Spleen (tissue), 11 donors: ENCODE measurements around the gene HIPK2. TPM values are rescaled to one million over a fixed set of nuclear protein-coding genes. Genes with fewer than 3 reads are reported as not detected.

Experiments used
- DNase-seq: peaks from one replicate; pipeline ENCODE4 v3.0.0-alpha.2; 2020
- H3K27ac ChIP-seq, 8 donors: fragments of 200-600 bp; sonication (generic) in 7 of 8; 1 replicate in 4 of 8; 2 replicates in 4 of 8; pipeline versions ENCODE4 v1.5.0 to v1.8.0; 2016 to 2021; ENCODE audit warnings: inconsistent platforms in 4 of 8, mild to moderate bottlenecking in 4 of 8, moderate library complexity in 1 of 8
- H3K27me3 ChIP-seq, 7 donors: fragments of 200-600 bp; sonication (generic) in 6 of 7; replicated peaks in 1 of 7; 1 replicate in 4 of 7; 2 replicates in 3 of 7; pipeline versions ENCODE4 v1.5.0 to v1.8.0; 2016 to 2021; ENCODE audit warnings: inconsistent platforms in 3 of 7, mild to moderate bottlenecking in 1 of 7
- H3K36me3 ChIP-seq, 6 donors: fragments of 200-600 bp; sonication (generic) in 5 of 6; 1 replicate in 4 of 6; 2 replicates in 2 of 6; pipeline versions ENCODE4 v1.5.0 to v1.8.0; 2016 to 2021; ENCODE audit warnings: inconsistent platforms in 2 of 6
- H3K4me1 ChIP-seq, 6 donors: fragments of 200-600 bp; sonication (generic) in 5 of 6; 1 replicate in 3 of 6; 2 replicates in 3 of 6; pipeline versions ENCODE4 v1.5.0 to v1.8.0; 2016 to 2021; ENCODE audit warnings: inconsistent platforms in 3 of 6
- H3K4me3 ChIP-seq, 8 donors: fragments of 200-600 bp; sonication (generic) in 7 of 8; 1 replicate in 4 of 8; 2 replicates in 4 of 8; pipeline versions ENCODE4 v1.5.0 to v1.8.0; 2016 to 2021; ENCODE audit warnings: inconsistent platforms in 4 of 8, mild to moderate bottlenecking in 4 of 8, moderate library complexity in 2 of 8
- H3K9me3 ChIP-seq, 8 donors: fragments of 200-600 bp; sonication (generic) in 7 of 8; 1 replicate in 4 of 8; 2 replicates in 4 of 8; pipeline versions ENCODE4 v1.5.0 to v1.8.0; 2016 to 2021; ENCODE audit warnings: inconsistent platforms in 4 of 8
- POLR2A ChIP-seq, 3 donors: fragments of 450-650 bp; IDR thresholded peaks; one replicate each; pipeline ENCODE4 v1.5.1; 2017; ENCODE audit warnings: antibody characterized with exemption in 3 of 3, mild to moderate bottlenecking in 1 of 3
- POLR2AphosphoS5 ChIP-seq, 3 donors: sonication (generic); formaldehyde crosslinking; IDR thresholded peaks; one replicate each; pipeline ENCODE4 v1.5.1; 2017; ENCODE audit warnings: antibody characterized with exemption in 3 of 3
- WGBS, 5 donors: extraction: QIAGEN DNeasy Blood & Tissue Kit in 3 of 5; methylation state at CpG; one replicate each; pipeline versions ENCODE4 v1.1.5 to v1.1.7; 2013 to 2018; 5-methylcytosine and 5-hydroxymethylcytosine counted together
- intact Hi-C: fragments of 100-400 bp; cut with DNase I; formaldehyde crosslinking; loops from one replicate; pipeline ENCODE4 v1.15.0; 2023; ENCODE audit warnings: low total_unique reads
- polyA plus RNA-seq, 3 donors: library from polyadenylated mRNA; stranded (reverse); fragments of 200-250 nt; gene quantifications; one replicate each; pipeline ENCODE4 v1.2.1, GENCODE V29; 2013
- total RNA-seq, 7 donors: library from RNA; depleted of rRNA in 3 of 7; stranded (reverse); fragments of >200 nt in 3 of 7; fragmentation: NEBNext Ultra II Directional in 4 of 7; extraction: Animal tissue kit (Norgen Biotek cat#: 25700) in 4 of 7; gene quantifications; one replicate each; pipeline versions ENCODE4 v1.1.0 to v1.2.1, GENCODE V29; 2016 to 2021
- TF ChIP-seq, protein P1 (sequence below), 11 experiments: fragments of 200-600 bp in 7 of 11; fragments of 450-650 bp in 4 of 11; sonication (generic) in 4 of 11; IDR thresholded peaks in 8 of 11; conservative IDR thresholded peaks in 3 of 11; 1 replicate in 7 of 11; 2 replicates in 4 of 11; pipeline versions ENCODE4 v1.4.0 to v1.8.0; 2016 to 2021; ENCODE audit warnings: antibody characterized with exemption in 11 of 11, inconsistent platforms in 4 of 11, mild to moderate bottlenecking in 1 of 11
- donor health status: healthy with polysubstance abuse.
- donor health status: DM: no; HTN: no; CAD: no; lungs with moderate emphysema.
- donor health status: DM: no; HTN: no; CAD: no.
- donor health status: Bipolar disorder and iron deficiency.
- donor health status: healthy.
- donor health status: DM: no; HTN: no; CAD: no.
- donor health status: DM: yes; HTN: yes; CAD: no.

Gene HIPK2
- total and polyA plus RNA-seq, 10 donors: 1.7 to 97.5 (median 51.8) TPM

DNA sequence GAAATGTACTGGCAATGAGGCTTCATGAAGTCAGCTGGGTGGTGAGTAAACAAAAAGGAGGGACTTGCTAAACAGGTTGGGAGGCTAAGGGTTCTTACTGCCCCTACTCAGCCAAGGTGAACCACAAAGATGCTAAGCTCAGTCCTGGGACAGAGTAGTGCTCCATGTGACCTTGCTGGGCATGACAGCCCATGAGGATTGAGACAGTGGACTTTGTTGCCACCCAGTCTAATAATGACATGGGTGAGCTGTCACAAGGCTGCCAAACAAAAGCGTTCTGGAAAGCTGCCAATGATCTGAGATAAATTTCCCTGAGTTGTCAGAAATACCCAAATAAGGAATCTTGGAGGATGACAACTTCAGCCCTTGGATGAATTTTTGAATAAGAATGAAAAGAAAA, 179.2 kb downstream of the HIPK2 start:
- no peaks in the 10 kb centered on the region for H3K27me3 ChIP-seq
- 77 to 94% (median 80%) methylated on average over 1 of the region's 1 CpG for WGBS, 5 donors
- no peak for DNase-seq
- TF ChIP-seq POLR2A (IDR thresholded peaks at IDR 0.05) (no peak), POLR2AphosphoS5 (IDR thresholded peaks at IDR 0.05) (no peak)
- TF ChIP-seq, protein P1, sequence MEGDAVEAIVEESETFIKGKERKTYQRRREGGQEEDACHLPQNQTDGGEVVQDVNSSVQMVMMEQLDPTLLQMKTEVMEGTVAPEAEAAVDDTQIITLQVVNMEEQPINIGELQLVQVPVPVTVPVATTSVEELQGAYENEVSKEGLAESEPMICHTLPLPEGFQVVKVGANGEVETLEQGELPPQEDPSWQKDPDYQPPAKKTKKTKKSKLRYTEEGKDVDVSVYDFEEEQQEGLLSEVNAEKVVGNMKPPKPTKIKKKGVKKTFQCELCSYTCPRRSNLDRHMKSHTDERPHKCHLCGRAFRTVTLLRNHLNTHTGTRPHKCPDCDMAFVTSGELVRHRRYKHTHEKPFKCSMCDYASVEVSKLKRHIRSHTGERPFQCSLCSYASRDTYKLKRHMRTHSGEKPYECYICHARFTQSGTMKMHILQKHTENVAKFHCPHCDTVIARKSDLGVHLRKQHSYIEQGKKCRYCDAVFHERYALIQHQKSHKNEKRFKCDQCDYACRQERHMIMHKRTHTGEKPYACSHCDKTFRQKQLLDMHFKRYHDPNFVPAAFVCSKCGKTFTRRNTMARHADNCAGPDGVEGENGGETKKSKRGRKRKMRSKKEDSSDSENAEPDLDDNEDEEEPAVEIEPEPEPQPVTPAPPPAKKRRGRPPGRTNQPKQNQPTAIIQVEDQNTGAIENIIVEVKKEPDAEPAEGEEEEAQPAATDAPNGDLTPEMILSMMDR (IDR thresholded peaks at IDR 0.05 in 8 of 11, conservative IDR thresholded peaks at IDR 0.05 in 3 of 11): no peak
- peaks cover 8 to 100% (median 85%) of the 10 kb centered on the region in 6 donors for H3K36me3 ChIP-seq
- H3K4me1 ChIP-seq: no peaks in the 10 kb centered on the region
- intact Hi-C loops: no loop called here
- no peak overlapping the region for H3K27ac ChIP-seq
- no peaks in the 10 kb centered on the region for H3K9me3 ChIP-seq
- no peak overlapping the region for H3K4me3 ChIP-seq

DNA sequence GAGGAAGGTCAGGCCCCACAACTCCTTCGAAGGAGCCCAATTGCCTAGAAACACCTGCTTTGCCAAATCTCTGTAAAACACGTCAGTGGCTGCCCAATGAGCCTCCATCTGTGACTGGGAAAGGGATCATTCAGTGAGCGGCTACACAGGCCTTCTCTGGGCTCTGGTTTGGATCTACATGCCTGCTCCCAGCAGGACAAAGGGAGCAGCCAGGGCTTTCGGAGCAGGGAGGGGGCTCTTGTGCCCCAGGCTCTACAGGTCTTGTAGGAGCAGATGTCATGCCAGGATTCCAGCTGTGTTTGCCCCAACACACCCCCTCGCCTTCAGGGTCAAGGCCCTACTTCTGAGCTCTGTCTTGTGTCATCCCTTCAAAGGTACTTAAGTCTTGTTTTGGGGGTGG, 180.8 kb downstream of the HIPK2 start:
- 84 to 98% (median 96%) methylated on average over 4 to 5 of the region's 5 CpGs for WGBS, 5 donors
- no peak overlapping the region for H3K27ac ChIP-seq
- intact Hi-C loops: no loop called here

DNA sequence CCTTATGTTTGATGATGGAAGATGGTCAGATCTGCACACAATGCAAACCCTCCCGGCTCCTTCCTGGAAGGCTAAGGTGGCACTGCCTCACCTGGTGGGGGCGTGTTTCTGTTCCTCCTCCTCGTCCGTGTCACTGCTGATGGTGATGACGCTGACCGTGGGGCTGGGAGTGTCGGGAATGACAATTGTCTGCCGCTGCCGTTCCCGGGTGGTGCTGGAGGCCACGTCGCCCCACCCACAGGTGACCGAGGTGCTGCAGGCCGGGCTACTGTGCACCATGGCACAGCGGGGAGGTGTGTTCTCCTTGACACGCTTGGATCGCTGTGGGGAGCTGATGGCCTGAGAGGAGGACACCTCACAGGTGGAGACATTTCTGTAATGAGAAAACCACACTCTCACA, 181.2 kb downstream of the HIPK2 start:
- Histone ChIP-seq H3K36me3 (peaks cover 8 to 100% (median 84%) of the 10 kb centered on the region in 6 donors), H3K9me3 (no peaks in the 10 kb centered on the region), H3K27me3 (no peaks in the 10 kb centered on the region), H3K27ac (no peak overlapping the region), H3K4me3 (no peak overlapping the region), H3K4me1 (no peaks in the 10 kb centered on the region)
- intact Hi-C loops: no loop called here
- 95 to 98% (median 96%) methylated on average over 17 of the region's 17 CpGs for WGBS, 5 donors
- DNase-seq: no peak
- TF ChIP-seq POLR2A (IDR thresholded peaks at IDR 0.05) (no peak), POLR2AphosphoS5 (IDR thresholded peaks at IDR 0.05) (peak in 1 of 3 donors; percentile 57)
- TF ChIP-seq, protein P1 (IDR thresholded peaks at IDR 0.05 in 8 of 11, conservative IDR thresholded peaks at IDR 0.05 in 3 of 11): no peak

More for the DNA sequence above, 180.8 kb downstream of the HIPK2 start:
- Histone ChIP-seq H3K36me3 (peaks cover 8 to 100% (median 83%) of the 10 kb centered on the region in 6 donors), H3K4me1 (no peaks in the 10 kb centered on the region), H3K4me3 (no peak overlapping the region), H3K9me3 (no peaks in the 10 kb centered on the region), H3K27me3 (no peaks in the 10 kb centered on the region)
- DNase-seq: no peak
- TF ChIP-seq, protein P1 (IDR thresholded peaks at IDR 0.05 in 8 of 11, conservative IDR thresholded peaks at IDR 0.05 in 3 of 11): no peak
- TF ChIP-seq POLR2AphosphoS5 (IDR thresholded peaks at IDR 0.05) (no peak), POLR2A (IDR thresholded peaks at IDR 0.05) (no peak)

DNA sequence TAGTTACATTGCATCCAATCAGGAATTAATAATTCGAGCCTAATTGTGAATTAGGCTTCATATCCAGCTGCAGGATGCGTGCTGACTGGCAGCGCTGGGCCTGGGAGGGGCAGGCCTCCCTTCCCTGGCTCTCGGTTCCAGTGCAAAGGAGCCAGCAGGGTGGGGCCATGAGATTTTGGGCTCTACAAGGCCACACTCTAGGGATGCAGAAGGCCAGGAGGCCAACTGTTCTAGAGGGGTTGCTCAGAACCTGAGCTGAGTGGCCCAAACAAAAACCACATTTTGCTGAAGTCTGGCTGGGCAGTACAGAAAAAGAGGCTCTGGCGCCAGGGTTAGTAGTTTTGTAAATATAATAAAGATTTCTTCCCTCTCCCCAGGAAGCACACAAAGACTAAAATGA, 182.0 kb downstream of the HIPK2 start:
- DNase-seq: no peak
- Histone ChIP-seq H3K4me3 (no peak overlapping the region), H3K27ac (no peak overlapping the region), H3K36me3 (peaks cover 10 to 100% (median 87%) of the 10 kb centered on the region in 6 donors), H3K4me1 (no peaks in the 10 kb centered on the region), H3K27me3 (no peaks in the 10 kb centered on the region), H3K9me3 (no peaks in the 10 kb centered on the region)
- intact Hi-C loops: no loop called here
- TF ChIP-seq, protein P1 (IDR thresholded peaks at IDR 0.05 in 8 of 11, conservative IDR thresholded peaks at IDR 0.05 in 3 of 11): no peak
- TF ChIP-seq POLR2A (IDR thresholded peaks at IDR 0.05) (no peak), POLR2AphosphoS5 (IDR thresholded peaks at IDR 0.05) (no peak)
- 86 to 94% (median 92%) methylated on average over 5 of the region's 5 CpGs for WGBS, 5 donors
